SK-N-SH (cell line): ENCODE measurements around the gene AP1S3. TPM values are rescaled to one million over a fixed set of nuclear protein-coding genes. Genes with fewer than 3 reads are reported as not detected.

ENCODE experiments used
- CTCF ChIA-PET: fragments of 300-600, 350-600 bp; formaldehyde crosslinking; extraction: SDS; loops from one replicate; lab custom pipeline; 2021; lab: Yijun Ruan, JAX
- POLR2A ChIA-PET: fragments of 350-600 bp; sonication (Branson Sonifier 250); formaldehyde crosslinking; extraction: SDS; loops from one replicate; lab custom pipeline; 2020; ENCODE audit warnings: antibody characterized with exemption, inconsistent platforms; lab: Yijun Ruan, JAX
- DNase-seq: peaks from one replicate; pipeline ENCODE4 v3.0.0; 2012
- H2AFZ ChIP-seq: fragments of 200-600 bp; sonication (generic); 2 replicates; pipeline ENCODE4 v1.8.1; 2016; ENCODE audit warnings: antibody characterized with exemption, mild to moderate bottlenecking, low read depth
- H3F3A ChIP-seq: fragments of 200-600 bp; sonication (generic); replicated peaks from 2 replicates; pipeline ENCODE3; 2016; ENCODE audit warnings: antibody characterized with exemption, mild to moderate bottlenecking; ENCODE audit not compliant: insufficient read depth
- H3K27ac ChIP-seq, 2 experiments: fragments of 200-500 bp in 1 of 2; fragments of 200-600 bp in 1 of 2; sonication (Bioruptor generic) in 1 of 2; sonication (generic), shearing (Covaris generic) in 1 of 2; 2 replicates each; pipeline versions ENCODE4 v1.5.1 to v1.6.1; 2014 to 2016; ENCODE audit warnings: low read depth in 2 of 2, inconsistent platforms in 1 of 2, low read length in 1 of 2, mild to moderate bottlenecking in 1 of 2, mixed read lengths in 1 of 2
- H3K27me3 ChIP-seq: fragments of 200-600 bp; sonication (generic), shearing (Covaris generic); 2 replicates; pipeline ENCODE4 v1.6.1; 2016; ENCODE audit warnings: mixed run types; ENCODE audit not compliant: insufficient read depth
- H3K36me3 ChIP-seq, 2 experiments: fragments of 200-500 bp in 1 of 2; fragments of 200-600 bp in 1 of 2; sonication (Bioruptor generic) in 1 of 2; sonication (generic) in 1 of 2; replicated peaks in 1 of 2; 2 replicates each; pipeline versions ENCODE3 to v1.5.1; 2014 to 2016; ENCODE audit warnings: low read length in 1 of 2, mild to moderate bottlenecking in 1 of 2; ENCODE audit not compliant: insufficient read depth in 2 of 2, control insufficient read depth in 1 of 2
- H3K4me1 ChIP-seq, 2 experiments: fragments of 200-500 bp in 1 of 2; fragments of 200-600 bp in 1 of 2; sonication (Bioruptor generic) in 1 of 2; sonication (generic), shearing (Covaris generic) in 1 of 2; 2 replicates each; pipeline versions ENCODE4 v1.5.1 to v1.6.1; 2014 to 2016; ENCODE audit warnings: low read depth in 1 of 2, low read length in 1 of 2, mixed run types in 1 of 2; ENCODE audit not compliant: insufficient read depth in 2 of 2, control insufficient read depth in 1 of 2
- H3K4me2 ChIP-seq: fragments of 200-600 bp; sonication (generic), shearing (Covaris generic); 2 replicates; pipeline ENCODE4 v1.6.1; 2017; ENCODE audit warnings: mixed run types
- H3K4me3 ChIP-seq, 2 experiments: fragments of 200-500 bp in 1 of 2; fragments of 200-600 bp in 1 of 2; sonication (Bioruptor generic) in 1 of 2; sonication (generic), shearing (Covaris generic) in 1 of 2; 2 replicates each; pipeline versions ENCODE4 v1.5.1 to v1.8.1; 2014 to 2016; ENCODE audit warnings: low read depth in 2 of 2, inconsistent platforms in 1 of 2, low read length in 1 of 2, mild to moderate bottlenecking in 1 of 2, mixed read lengths in 1 of 2, moderate library complexity in 1 of 2
- H3K79me2 ChIP-seq: fragments of 200-600 bp; sonication (generic); 2 replicates; pipeline ENCODE4 v1.8.1; 2017; ENCODE audit warnings: mild to moderate bottlenecking; ENCODE audit not compliant: insufficient read depth
- H3K9ac ChIP-seq: fragments of 200-600 bp; sonication (generic); 2 replicates; pipeline ENCODE4 v1.6.1; 2017; ENCODE audit warnings: mixed run types
- H3K9me2 ChIP-seq: fragments of 200-600 bp; sonication (generic); 2 replicates; pipeline ENCODE4 v1.6.1; 2017; ENCODE audit warnings: mixed run types
- H3K9me3 ChIP-seq: fragments of 200-600 bp; sonication (generic); 2 replicates; pipeline ENCODE4 v1.6.1; 2017; ENCODE audit warnings: mixed run types, mild to moderate bottlenecking, moderate library complexity
- H4K20me1 ChIP-seq: fragments of 200-600 bp; sonication (generic); 2 replicates; pipeline ENCODE4 v1.6.1; 2017; ENCODE audit warnings: mild to moderate bottlenecking, mixed run types; ENCODE audit not compliant: insufficient read depth
- CHD2 ChIP-seq: fragments of 150-350 bp; IDR thresholded peaks from 2 replicates; pipeline ENCODE4 v1.6.1; 2018; ENCODE audit warnings: low read length; ENCODE audit not compliant: partially characterized antibody
- CTCF ChIP-seq: fragments of 200-600 bp; sonication (generic); IDR thresholded peaks from 2 replicates; pipeline ENCODE4 v1.6.1; 2017; ENCODE audit warnings: antibody characterized with exemption, mild to moderate bottlenecking, moderate library complexity
- EP300 ChIP-seq, 2 experiments: IDR thresholded peaks; 2 replicates each; pipeline versions ENCODE4 v1.4.0 to v1.6.1; 2012; ENCODE audit warnings: borderline replicate concordance in 1 of 2, low read depth in 1 of 2, low read length in 1 of 2
- FOSL2 ChIP-seq: IDR thresholded peaks from 2 replicates; pipeline ENCODE4 v1.4.0; 2012; ENCODE audit warnings: low read depth, mild to moderate bottlenecking, moderate library complexity, borderline replicate concordance
- FOXM1 ChIP-seq: IDR thresholded peaks from 2 replicates; pipeline ENCODE4 v1.4.0; 2012; ENCODE audit warnings: low read depth, mild to moderate bottlenecking
- GABPA ChIP-seq: IDR thresholded peaks from 2 replicates; pipeline ENCODE4 v1.4.0; 2012; ENCODE audit warnings: low read depth, mild to moderate bottlenecking
- GATA2 ChIP-seq: sonication (generic); formaldehyde crosslinking; IDR thresholded peaks from 2 replicates; pipeline ENCODE4 v1.5.0; 2020; ENCODE audit warnings: mild to moderate bottlenecking, missing genetic modification reagents
- IRF3 ChIP-seq: fragments of 150-350 bp; IDR thresholded peaks from 2 replicates; pipeline ENCODE4 v1.6.1; 2016; ENCODE audit warnings: mild to moderate bottlenecking, low read depth, low read length
- JUND ChIP-seq: IDR thresholded peaks from 2 replicates; pipeline ENCODE4 v1.4.0; 2012
- MXI1 ChIP-seq: IDR thresholded peaks from 2 replicates; pipeline ENCODE4 v1.6.1; 2012; ENCODE audit warnings: mild to moderate bottlenecking, low read depth, low read length, improper control_type of control experiment
- NFIC ChIP-seq: IDR thresholded peaks from 2 replicates; pipeline ENCODE4 v1.4.0; 2012; ENCODE audit warnings: borderline replicate concordance
- NRF1 ChIP-seq: IDR thresholded peaks from 2 replicates; pipeline ENCODE4 v1.6.1; 2012; ENCODE audit warnings: low read depth, mild to moderate bottlenecking, low read length
- PBX3 ChIP-seq: IDR thresholded peaks from 2 replicates; pipeline ENCODE4; 2012
- REST ChIP-seq: IDR thresholded peaks from 2 replicates; pipeline ENCODE4 v1.6.1; 2012; ENCODE audit warnings: mild to moderate bottlenecking, low read depth, low read length, moderate library complexity
- SIN3A ChIP-seq: IDR thresholded peaks from 2 replicates; pipeline ENCODE4 v1.6.1; 2012; ENCODE audit warnings: low read depth, mild to moderate bottlenecking, low read length, moderate library complexity, borderline replicate concordance
- TAF1 ChIP-seq: IDR thresholded peaks from 2 replicates; pipeline ENCODE4 v1.6.1; 2012; ENCODE audit warnings: low read depth, mild to moderate bottlenecking, low read length, moderate library complexity, borderline replicate concordance
- TCF12 ChIP-seq: IDR thresholded peaks from 2 replicates; pipeline ENCODE4 v1.4.0; 2012
- YY1 ChIP-seq: IDR thresholded peaks from 2 replicates; pipeline ENCODE4 v1.4.0; 2012; ENCODE audit warnings: low read depth, mild to moderate bottlenecking
- WGBS: methylation state at CpG from one replicate; pipeline ENCODE4 v1.1.6; 2017; ENCODE audit warnings: low lambda C conversion rate; 5-methylcytosine and 5-hydroxymethylcytosine counted together
- polyA plus RNA-seq, 3 experiments: library from polyadenylated mRNA; depleted of rRNA; stranded (reverse); fragments of >200 nt; gene quantifications; 2 replicates each; pipeline ENCODE4 v1.2.3, GENCODE V29; 2012

AP1S3 gene
- polyA plus RNA-seq, 1 of the 3 experiments (the other 2 are of a cell fraction): 4.8 TPM

- H3K9ac ChIP-seq: peak overlapping the region; percentile 5; the same call in 1 of the 2 replicates
These were observed 76.4 kb downstream of the AP1S3 start for GRCh38 chr2:223760838-223761502.

More at GRCh38 chr2:223760838-223761502, 76.4 kb downstream of the AP1S3 start:
- Histone ChIP-seq H3K9me2 (no peaks in the 10 kb centered on the region), H3F3A (peaks cover 17% of the 10 kb centered on the region)
- CTCF ChIA-PET: interaction anchor here (1.0 to 1.3 kb wide), 2 partner anchors 15 to 789 kb away, joined by 3 read pairs; no protein-coding TSS in a partner anchor
- no peak for TF ChIP-seq IRF3
- TF ChIP-seq JUND: peak; percentile 78
- no peak for TF ChIP-seq GABPA
- no peak for TF ChIP-seq SIN3A
- TF ChIP-seq PBX3: peak; percentile 54
- no peak for TF ChIP-seq YY1
- TF ChIP-seq FOXM1: no peak
- TF ChIP-seq FOSL2: peak; percentile 85
- peak; percentile 63 for TF ChIP-seq TCF12
- no peak for TF ChIP-seq MXI1
- TF ChIP-seq EP300 (IDR thresholded peaks at IDR 0.05; ENCODE audit: borderline replicate concordance in 1 of 2, low read depth in 1 of 2, low read length in 1 of 2): peak in 1 of 2 experiments; percentile 59; a peak in 1 of 4 replicates
- peak; percentile 38; the same call in 1 of the 2 replicates for TF ChIP-seq REST
- peak; percentile 67 for TF ChIP-seq NFIC
- TF ChIP-seq CTCF: peak; percentile 37; the same call in 1 of the 2 replicates
- no peak for TF ChIP-seq TAF1
- no peak for TF ChIP-seq CHD2
- TF ChIP-seq NRF1: no peak
- TF ChIP-seq GATA2: no peak
- TF ChIP-seq, all 33 proteins: peak for 8
- no peaks in the 10 kb centered on the region for H3K36me3 ChIP-seq
- peak overlapping the region in 1 of 2 experiments; percentile 66; a peak in 2 of 4 replicates for H3K27ac ChIP-seq
- DNase-seq: peak; percentile 20
- no peaks in the 10 kb centered on the region for H3K27me3 ChIP-seq
- POLR2A ChIA-PET: no interaction called here
- no peak overlapping the region; the same call in 1 of the 2 replicates for H3K4me2 ChIP-seq
- H3K4me3 ChIP-seq: no peak overlapping the region
- no peaks in the 10 kb centered on the region for H3K79me2 ChIP-seq
- 62% methylated on average over 8 of the region's 8 CpGs for WGBS
- no peaks in the 10 kb centered on the region for H3K9me3 ChIP-seq
- no peaks in the 10 kb centered on the region for H4K20me1 ChIP-seq
- H3K4me1 ChIP-seq: peaks cover 0 to 26% of the 10 kb centered on the region in 2 experiments; a peak in 1 of 4 replicates
- peak overlapping the region; percentile 35; the same call in 1 of the 2 replicates for H2AFZ ChIP-seq
